ENCODE measurements around the gene ADCY9.

The ADCY9 gene

DNA sequence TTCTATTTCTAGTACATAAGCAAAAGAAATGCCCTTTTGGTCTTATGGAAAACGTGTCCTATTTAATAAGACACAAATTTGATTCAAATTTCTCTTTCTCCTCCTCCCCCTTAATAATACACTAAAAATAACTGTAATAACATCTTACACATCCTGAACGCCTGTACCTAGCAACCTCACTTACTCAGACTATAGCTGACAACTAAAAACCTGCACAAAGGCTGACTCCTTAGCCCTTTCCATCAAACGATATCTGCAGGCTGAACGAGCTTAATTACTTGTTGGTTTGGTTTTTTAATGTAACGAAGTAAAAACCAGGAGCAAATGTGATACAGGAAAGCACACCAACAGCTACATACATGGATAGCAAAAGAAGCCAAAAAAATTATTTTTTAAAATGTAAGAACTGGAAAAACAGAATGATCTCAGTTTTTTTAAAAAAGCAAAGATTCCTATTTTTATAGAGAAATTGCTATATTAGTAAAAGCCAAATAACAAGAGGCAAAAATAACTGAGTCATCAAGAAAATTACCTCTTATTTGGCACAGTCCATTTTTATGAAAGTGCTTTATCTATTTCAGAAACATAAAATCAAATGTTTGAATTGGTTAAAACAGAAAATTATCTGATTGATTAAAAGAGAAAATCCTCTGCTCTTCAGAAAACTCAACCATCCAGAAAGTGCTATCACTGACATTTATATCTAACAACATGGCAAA is 23.5 kb downstream of the ADCY9 start:
- TF ChIP-seq, protein P1, sequence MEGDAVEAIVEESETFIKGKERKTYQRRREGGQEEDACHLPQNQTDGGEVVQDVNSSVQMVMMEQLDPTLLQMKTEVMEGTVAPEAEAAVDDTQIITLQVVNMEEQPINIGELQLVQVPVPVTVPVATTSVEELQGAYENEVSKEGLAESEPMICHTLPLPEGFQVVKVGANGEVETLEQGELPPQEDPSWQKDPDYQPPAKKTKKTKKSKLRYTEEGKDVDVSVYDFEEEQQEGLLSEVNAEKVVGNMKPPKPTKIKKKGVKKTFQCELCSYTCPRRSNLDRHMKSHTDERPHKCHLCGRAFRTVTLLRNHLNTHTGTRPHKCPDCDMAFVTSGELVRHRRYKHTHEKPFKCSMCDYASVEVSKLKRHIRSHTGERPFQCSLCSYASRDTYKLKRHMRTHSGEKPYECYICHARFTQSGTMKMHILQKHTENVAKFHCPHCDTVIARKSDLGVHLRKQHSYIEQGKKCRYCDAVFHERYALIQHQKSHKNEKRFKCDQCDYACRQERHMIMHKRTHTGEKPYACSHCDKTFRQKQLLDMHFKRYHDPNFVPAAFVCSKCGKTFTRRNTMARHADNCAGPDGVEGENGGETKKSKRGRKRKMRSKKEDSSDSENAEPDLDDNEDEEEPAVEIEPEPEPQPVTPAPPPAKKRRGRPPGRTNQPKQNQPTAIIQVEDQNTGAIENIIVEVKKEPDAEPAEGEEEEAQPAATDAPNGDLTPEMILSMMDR (IDR thresholded peaks at IDR 0.05; ENCODE audit: low read depth, low read length): no peak
- DNase-seq (ENCODE audit: extremely low read depth, low read depth): no peak

GRCh38 chr16:4091240-4092012 is 24.8 kb downstream of the ADCY9 start:
- TF ChIP-seq, protein P1 (IDR thresholded peaks at IDR 0.05; ENCODE audit: low read depth, low read length): no peak
- no peak for DNase-seq (ENCODE audit: extremely low read depth, low read depth)

DNA sequence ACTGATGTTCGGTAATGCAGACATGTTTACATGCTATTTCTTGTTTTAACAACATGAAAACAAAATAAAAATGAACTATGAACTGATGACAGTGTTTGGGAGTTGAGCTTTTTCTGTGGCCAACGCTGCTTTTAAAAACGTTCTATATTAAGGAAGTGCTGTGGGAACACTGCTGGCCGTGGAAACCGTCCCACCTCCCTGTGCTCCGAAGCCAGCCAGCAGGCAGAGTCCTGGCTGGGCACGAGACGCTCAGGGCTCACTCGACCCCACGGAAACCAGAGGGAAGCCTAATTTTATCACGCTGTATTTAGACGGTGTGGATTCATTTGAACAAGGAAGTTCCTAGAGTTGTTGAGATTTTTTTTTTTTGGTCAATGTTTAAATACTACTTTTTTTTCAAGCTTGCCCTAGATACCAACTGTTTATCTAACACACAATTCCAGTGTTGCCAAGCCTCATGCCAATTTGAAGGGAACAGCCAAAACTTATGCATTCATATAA is 25.8 kb downstream of the ADCY9 start:
- no peak for DNase-seq (ENCODE audit: extremely low read depth, low read depth)

GRCh38 chr16:4089811-4090301 is 26.4 kb downstream of the ADCY9 start:
- DNase-seq (ENCODE audit: extremely low read depth, low read depth): no peak
- TF ChIP-seq, protein P1 (IDR thresholded peaks at IDR 0.05; ENCODE audit: low read depth, low read length): no peak

More for the DNA sequence above, 25.8 kb downstream of the ADCY9 start:
- TF ChIP-seq, protein P1 (IDR thresholded peaks at IDR 0.05; ENCODE audit: low read depth, low read length): no peak

DNA sequence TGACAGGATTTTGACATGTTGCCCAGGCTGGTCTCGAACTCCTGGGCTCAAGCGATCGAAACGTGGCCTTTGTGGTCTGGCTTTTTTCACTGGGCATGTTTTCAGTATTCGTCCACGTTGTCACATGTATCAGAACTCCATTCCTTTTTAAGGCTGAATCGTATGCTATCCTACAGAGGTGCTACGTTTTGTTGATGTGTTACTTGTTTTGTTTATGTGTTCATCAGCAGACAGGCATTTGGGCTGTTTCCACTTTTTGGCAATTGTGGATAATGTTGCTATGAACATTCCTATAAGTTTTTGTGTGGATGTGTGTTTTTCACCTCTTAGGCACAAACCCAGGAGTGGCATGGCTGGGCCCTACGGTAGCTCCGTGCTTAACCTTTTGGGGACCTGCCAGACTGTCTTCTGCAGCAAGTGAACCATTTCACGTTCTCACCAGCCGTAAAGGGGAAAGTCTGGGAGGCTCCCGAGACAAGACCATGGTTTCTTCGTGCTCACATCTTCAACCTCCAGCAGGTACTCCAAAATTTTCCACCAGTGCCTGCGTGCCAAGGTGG is 26.9 kb downstream of the ADCY9 start:
- DNase-seq (ENCODE audit: extremely low read depth, low read depth): no peak
- TF ChIP-seq, protein P1 (IDR thresholded peaks at IDR 0.05; ENCODE audit: low read depth, low read length): no peak

DNA sequence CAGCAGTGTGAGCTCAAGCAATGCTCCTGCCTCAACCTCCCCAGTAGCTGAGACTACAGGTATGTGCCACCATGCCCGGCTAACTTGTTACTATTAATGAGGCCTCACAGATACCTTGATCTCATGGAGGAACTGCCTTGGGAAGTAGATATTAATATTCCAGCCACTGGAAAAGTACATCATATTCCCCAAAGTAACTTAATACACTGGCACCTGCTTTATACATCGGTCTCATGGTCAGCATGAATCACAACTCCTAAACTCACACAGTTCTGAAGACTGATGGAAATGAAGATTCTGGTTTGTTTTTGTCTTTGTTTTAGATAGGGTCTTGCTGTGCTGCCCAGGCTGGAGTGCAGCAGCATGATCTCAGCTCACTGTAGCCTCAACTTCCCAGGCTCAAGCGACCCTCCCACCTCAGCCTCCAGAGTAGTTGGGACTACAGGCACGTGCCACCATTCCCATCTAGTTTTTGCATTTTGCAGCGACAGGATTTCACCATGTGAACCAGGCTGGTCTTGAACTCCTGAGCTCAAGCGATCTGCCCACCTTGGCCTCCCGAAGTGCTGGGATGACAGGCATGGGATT is 28.2 kb downstream of the ADCY9 start:
- no peak for DNase-seq (ENCODE audit: extremely low read depth, low read depth)
- TF ChIP-seq, protein P1 (IDR thresholded peaks at IDR 0.05; ENCODE audit: low read depth, low read length): no peak
